DMS79 (cell line): ENCODE measurements around the gene ZBTB46.
A peak's percentile ranks its signal among the peaks of the same experiment; 100 is the strongest.

ENCODE experiments used
- DNase-seq: peaks from one replicate; lab custom pipeline; 2025; lab: John Stamatoyannopoulos, UW

Gene ZBTB46

DNA sequence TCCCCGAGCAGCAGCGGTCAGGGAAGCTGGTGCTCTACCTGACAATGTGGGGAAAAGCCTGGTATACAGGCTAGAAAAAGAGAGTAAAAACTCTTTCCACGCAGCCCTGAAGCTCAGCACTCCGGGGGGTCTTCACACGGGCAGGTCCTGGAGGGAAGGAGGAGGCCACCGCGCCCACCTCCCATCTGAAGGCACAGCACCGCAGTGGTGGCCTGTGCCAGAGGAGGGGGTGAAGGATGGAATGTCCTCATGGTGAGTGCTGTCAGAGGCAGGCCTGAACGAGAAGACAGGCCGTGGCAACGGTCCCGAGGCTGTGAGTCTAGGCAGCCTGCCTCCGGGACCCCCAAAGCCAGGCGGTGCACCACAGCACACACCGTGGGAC is 85.6 kb downstream of the ZBTB46 start:
- no peak for DNase-seq

DNA sequence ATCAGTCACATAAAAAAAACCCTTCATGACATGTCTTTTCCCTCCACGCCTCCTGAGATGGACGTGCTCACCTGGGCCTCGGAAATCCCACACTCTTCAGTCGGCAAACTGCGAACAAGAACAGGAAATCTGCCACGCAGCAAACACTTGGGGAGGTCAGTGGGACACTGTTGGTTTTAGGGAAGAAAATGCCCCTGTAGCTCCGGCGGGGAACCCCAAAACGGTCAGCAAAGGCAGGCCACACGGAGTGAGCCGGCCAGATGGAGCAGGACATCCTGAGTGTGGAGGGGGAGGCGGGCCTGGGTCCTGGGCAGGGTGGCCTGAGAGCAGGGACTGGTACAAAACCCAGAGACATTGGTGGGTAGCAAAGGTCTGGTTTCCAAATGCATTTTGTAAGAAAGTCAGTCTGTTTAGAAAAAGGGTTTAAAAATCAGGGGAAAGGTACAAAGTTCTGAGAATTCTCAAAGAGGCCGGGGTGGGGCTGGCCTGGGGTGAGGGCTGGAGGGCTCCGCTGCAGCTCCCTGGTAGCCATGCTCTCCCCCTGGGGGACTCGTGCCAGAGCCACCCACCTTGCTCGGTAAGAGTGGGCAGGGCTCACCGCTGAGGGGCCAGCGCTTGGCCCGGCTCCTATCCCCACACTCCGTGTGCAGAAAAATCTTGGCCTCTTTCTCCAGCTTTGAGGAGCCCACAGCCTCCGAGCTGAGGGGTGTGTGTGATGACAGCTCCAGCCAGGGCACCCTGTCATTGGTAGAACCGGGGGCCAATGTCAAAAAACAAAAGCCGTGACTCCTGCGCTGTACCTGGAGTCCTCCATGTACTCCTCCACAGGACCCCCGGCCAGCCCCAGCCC is 86.3 kb downstream of the ZBTB46 start:
- no peak for DNase-seq

DNA sequence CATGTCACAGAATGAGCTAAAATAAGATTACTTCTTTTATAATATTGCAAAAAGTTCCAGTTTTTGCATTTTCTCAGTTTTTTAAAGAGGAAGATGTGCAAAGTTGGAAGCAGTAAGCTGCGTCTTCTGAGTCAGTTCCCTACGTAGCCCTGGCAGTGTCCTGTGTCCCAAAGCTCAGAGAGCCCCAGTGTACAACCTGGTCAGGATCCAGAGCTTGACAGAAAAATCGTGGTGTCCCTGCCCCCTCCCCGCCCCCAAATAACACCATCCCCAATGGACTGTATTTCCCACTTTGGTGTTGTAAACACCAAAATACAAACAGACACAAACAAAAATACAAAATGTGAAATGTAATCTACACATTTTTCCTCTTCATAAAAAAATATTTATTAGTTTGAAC is 86.9 kb downstream of the ZBTB46 start:
- no peak for DNase-seq

DNA sequence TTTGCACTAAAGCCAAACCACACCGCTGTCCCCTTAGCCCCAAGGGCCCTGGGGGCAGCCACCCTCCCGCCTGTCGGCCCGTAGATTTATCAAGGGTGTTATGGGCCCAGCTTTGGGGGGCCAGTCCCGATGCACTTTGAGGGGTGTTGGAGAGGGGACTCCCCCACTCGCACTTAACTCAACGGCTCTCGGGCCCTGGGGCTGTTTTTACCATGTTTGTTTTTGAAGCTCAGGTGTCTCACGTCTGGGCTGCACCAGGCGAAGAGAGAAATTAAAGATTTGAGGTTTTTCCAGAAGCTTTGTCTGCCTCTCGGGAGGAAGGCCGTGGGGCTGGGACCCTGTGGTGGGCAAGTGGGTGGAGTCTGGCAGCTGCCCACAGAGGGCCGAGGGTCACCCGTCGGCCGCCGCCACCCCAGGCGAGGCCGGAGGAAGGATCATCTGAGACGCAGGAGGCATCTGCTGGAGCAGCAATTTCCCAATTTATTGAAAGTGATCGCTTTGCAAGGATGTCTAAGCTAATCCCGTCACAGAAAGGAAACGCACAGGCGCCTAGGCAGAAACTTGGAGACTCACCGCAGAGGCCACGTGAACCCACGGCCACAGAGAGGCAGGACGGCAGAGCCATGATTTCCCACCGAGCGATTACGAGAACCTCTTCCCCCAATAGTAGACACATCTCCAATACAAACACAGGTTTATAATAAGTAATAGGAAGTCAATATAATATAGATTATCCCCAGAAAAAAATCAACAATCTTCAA is 87.7 kb downstream of the ZBTB46 start:
- DNase-seq, result no peak

DNA sequence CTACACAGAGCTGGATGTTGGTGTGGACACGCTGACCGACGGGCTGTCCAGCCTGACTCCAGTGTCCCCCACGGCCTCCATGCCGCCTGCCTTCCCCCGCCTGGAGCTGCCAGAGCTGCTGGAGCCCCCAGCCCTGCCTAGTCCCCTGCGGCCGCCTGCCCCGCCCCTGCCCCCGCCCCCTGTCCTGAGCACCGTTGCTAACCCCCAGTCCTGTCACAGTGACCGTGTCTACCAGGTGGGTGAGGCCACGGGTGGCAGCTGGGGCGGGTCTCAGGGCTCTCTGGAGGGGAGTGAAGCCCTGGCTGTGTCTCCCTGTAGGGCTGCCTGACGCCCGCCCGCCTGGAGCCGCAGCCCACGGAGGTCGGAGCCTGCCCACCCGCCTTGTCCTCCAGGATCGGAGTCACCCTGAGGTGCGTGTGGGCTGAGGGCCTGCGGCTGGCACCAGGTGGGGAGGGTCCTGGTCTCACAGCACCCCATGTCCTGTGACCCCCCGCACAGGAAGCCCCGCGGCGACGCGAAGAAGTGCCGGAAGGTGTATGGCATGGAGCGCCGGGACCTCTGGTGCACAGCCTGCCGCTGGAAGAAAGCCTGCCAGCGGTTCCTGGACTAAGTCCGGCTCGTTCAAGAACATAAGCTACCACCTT is 88.6 kb downstream of the ZBTB46 start:
- DNase-seq, result no peak

DNA sequence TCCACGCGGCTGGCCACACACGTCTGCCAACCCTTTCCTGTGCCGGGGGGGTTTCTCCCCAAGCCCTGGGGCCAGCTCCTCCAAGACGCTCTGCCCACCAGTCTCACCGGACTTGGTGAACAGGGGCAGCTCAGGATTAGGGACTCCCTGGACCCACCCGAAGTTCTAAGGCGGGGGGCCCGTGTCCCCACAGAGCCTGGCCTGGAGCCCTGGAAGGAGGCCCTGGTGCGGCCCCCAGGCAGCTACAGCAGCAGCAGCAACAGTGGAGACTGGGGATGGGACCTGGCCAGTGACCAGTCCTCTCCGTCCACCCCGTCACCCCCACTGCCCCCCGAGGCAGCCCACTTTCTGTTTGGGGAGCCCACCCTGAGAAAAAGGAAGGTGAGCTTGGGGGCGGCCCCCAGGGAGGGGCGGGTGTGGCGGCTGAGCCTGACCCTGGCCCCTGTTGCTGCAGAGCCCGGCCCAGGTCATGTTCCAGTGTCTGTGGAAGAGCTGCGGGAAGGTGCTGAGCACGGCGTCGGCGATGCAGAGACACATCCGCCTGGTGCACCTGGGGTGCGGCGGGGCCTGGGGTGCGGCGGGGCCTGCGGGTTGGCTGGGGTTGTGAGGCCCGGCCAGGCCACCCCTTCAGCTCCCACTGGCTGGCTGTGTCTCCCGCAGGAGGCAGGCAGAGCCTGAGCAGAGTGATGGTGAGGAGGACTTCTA is 89.2 kb downstream of the ZBTB46 start:
- DNase-seq, result no peak

DNA sequence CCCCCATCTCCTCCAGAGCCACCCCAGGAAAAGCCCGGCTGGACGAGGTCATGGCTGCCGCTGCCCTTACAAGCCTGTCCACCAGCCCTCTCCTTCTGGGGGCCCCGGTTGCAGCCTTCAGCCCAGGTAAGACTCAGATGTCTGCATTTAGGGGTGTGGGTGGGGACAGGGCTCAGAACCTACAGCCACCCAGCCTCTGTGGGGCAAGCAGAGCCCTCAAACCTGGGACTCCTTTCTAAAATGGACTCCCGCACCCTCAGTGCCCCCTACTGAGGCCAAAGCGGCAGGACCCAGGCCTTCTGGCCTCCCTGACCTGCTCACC is 89.7 kb downstream of the ZBTB46 start:
- no peak for DNase-seq

DNA sequence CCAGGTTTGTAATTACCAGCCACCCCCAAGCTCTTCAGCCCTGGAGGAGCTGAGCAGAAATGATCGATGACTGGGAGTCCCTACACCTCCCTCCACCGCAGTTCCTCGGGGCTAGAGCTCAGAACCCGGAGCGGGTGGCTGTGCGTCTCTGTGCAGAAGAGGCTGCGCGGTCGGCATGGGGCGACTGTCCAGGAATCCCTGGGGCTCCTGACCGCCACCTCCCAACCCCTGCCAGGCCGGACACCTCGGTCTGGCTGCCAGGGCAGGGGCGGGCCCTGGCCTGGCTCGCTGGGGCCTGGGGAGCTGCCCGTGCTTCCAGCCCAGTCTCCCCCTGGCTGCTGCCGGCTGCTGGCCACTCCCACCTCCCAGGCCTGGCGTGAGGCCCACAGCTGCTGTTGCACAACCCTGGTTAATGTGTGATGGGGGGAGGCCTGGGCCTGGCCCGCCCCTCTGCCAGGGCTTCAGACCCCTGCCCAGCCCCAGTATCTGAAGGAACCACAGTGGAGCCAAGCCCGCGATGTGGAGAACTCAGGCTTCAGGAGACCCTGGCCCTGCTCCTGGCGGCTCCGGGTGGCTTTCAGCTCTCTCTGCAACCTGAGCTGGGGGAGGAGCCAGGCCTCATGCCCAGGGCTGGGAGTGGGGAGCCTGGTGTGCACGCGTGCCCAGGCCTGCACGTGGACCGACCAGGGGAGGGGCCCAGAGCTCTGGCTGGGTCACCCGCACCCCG is 90.3 kb downstream of the ZBTB46 start:
- peak; percentile 77 for DNase-seq

DNA sequence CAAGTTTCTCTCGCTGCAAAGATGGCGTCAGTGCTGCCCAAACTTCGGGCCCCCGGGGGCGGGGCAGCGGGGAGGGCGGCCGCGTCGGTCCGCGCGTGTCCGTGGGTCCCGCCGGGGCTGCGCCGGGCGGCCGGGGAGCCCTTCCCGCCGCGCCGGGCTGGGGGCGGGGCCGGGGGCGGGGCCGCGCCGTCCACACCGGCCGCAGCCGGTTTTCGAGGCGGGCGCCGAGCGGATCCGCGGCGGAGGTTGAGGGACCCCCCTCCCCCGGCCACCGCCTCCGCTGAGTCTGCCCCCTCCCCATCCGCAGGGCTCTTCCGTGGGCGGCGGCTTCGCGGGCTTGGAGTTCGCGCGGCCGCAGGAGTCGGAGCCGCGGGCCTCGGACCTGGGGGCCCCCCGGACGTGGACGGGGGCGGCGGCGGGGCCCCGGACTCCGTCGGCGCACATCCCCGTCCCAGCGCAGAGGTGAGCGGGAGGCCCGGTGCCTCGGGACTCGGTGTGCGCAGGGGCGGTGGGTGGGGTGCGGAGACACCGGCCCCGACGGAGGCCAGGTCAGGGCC is 90.9 kb downstream of the ZBTB46 start:
- DNase-seq, result no peak

DNA sequence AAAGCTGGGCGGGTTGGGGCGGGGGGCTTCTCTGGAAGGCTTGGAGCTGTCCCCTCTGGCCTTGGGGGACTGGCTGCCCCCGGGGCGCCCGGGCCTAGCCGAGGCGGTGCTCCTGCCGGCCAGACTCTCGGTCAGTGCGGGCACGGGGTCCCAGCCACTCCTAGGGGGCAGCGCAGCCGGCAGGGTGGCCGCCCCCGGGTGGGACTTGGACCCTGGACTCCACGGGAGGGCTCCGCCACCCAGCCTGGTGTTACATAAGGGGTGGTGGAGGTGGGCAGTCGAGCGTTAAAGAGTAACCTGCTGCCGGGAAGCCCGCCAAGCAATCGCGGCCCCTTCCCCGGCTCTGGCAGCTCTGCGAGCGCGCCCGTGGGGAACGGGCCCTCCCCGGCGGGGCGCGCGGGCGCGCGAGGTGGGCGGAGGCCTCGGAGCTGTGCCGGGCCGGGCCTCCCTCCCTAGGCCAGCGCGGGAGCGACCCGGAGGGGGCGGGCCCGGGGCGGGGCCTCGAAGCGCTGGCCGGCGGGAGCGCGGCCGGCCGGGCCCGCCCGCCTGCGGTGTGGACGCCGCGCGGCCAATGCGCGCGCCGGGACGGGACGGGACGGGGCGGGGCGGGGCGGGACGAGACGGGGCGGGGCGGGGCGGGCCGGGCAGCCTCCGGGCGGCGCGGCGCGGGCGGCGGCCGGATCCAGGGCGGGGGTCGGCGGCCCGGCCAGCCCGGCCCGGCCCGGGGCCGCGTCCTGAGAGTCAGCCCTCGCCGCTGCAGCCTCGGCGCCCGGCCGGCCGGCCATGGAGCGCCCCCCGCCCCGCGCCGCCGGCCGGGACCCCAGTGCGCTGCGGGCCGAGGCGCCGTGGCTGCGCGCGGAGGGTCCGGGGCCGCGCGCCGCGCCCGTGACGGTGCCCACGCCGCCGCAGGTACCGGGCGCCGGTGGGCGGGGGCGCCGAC is 91.7 kb downstream of the ZBTB46 start, which contains the start of gene SLC2A4RG:
Gene SLC2A4RG (plus strand): TSS at position 647 of the 940 bp plus-strand sequence. CDS start 137 bp downstream, at position 784.
- DNase-seq, result peak; percentile 52

DNA sequence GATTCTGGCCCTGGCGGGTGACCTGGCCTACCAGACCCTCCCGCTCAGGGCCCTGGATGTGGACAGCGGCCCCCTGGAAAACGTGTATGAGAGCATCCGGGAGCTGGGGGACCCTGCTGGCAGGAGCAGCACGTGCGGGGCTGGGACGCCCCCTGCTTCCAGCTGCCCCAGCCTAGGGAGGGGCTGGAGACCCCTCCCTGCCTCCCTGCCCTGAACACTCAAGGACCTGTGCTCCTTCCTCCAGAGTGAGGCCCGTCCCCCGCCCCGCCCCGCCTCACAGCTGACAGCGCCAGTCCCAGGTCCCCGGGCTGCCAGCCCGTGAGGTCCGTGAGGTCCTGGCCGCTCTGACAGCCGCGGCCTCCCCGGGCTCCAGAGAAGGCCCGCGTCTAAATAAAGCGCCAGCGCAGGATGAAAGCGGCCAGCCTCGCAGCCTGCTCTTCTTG is 92.4 kb downstream of the ZBTB46 start:
- DNase-seq, result no peak

DNA sequence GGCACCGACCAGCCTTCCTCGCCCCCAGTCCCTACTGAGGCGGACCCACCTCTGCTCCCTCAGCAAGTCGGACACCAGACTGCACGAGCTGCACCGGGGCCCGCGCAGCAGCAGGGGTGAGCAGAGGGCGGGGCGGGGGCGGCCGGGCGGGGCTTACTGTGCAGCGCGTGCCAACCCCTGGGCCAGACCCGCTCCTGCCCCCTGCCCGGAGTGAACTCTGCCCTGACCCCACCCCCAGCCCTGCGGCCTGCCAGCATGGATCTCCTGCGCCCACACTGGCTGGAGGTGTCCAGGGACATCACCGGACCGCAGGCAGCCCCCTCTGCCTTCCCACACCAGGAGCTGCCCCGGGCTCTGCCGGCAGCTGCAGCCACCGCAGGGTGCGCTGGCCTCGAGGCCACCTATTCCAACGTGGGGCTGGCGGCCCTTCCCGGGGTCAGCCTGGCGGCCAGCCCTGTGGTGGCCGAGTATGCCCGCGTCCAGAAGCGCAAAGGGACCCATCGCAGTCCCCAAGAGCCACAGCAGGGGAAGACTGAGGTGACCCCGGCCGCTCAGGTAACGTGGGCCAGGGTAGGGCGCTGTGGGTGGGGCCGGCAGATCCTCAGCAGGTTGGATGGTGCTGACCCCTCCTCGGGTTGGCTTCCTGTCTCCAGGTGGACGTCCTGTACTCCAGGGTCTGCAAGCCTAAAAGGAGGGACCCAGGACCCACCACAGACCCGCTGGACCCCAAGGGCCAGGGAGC is 92.9 kb downstream of the ZBTB46 start:
- no peak for DNase-seq

DNA sequence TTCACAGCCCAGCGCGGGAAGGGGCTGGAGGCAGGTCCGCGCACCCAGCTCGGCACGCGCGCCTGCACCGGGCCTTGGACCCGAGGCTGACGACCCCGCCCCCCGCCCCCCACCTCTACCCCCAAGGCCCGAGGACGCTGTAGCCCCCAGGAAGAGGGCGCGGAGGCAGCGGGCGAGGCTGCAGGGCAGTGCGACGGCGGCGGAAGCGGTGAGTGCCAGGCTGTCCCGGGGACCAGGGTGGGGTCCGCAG is 93.4 kb downstream of the ZBTB46 start:
- no peak for DNase-seq

DNA sequence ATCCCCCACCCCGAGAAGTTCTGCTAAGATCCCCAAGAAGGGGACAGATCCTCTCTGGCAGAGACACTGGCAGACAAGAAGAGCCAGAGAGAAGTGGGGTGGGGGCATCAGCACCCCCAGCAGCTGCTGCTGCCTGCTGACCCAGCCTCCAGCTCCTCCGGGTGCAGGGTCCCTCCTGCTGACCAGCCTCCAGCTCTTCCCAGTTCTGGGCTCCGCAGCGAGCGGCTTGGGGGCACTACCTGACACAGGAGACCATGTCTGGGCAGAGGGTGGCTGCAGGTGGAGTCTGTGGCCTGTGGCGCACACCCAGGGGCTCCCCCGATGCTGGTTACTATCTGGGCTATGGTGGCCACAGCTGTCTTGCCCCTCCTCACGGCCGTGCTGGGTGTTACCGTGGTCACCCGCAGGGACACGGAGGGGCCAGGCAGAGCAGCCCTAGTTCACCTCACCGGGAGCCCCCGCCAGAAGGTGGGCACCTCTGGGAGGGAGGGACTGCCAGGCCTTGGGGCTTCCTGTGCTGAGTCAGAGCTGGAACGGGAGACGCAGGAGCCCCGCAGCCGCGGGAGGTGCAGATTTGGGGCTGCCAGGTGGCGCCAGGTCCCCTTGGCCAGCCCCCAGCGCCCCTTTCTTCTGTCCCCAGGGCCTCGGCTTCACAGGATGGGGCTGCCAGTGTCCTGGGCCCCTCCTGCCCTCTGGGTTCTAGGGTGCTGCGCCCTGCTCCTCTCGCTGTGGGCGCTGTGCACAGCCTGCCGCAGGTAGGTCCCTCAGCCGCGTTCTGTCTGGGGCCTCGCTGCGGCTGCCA is 94.0 kb downstream of the ZBTB46 start:
- no peak for DNase-seq

DNA sequence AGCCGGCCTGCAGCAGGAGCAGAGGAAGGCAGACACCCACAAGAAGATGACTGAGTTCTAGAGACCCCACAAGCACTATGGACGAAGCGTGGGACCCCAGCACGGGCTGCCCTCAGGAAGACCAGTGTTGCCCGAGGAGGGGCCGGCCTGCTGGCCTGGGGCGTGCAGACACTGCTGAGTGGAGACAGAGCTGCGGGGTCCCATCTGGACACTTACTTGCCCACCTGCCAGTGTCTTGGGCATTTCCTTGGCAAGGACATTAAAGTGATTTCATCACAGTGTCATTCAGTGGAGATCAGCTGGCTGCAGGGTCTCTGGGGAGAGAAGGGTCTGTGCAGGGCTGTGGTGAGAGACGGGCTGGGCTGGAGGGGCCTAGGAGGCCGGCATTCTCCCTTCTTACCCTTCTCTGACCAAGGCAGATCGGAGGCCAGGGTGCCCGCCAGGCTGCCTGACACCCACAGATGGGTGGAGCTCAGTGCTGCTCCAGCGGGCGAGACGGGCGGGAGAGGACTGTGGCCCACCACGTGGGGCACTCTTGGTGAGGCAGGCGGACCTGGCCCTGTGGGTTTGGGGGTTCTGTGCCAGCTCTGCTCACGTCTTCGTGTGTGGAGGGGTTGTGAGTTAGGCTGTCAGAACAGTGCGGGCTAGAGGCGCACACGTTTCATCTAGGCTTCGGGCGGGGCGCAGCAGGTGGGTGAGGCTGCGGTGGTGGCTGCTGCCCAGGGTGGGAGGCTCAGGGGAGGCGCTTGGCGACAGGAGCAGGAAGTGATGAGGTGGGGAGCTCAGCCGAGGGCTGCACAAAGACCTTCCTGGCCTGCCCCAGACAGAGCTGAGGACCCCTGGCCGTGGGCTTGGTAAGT is 95.0 kb downstream of the ZBTB46 start, which contains the start of gene LIME1:
Gene LIME1 (plus strand): TSS at position 806 of the 860 bp plus-strand sequence. CDS start 886 bp downstream, outside the sequence.
- DNase-seq, result no peak

DNA sequence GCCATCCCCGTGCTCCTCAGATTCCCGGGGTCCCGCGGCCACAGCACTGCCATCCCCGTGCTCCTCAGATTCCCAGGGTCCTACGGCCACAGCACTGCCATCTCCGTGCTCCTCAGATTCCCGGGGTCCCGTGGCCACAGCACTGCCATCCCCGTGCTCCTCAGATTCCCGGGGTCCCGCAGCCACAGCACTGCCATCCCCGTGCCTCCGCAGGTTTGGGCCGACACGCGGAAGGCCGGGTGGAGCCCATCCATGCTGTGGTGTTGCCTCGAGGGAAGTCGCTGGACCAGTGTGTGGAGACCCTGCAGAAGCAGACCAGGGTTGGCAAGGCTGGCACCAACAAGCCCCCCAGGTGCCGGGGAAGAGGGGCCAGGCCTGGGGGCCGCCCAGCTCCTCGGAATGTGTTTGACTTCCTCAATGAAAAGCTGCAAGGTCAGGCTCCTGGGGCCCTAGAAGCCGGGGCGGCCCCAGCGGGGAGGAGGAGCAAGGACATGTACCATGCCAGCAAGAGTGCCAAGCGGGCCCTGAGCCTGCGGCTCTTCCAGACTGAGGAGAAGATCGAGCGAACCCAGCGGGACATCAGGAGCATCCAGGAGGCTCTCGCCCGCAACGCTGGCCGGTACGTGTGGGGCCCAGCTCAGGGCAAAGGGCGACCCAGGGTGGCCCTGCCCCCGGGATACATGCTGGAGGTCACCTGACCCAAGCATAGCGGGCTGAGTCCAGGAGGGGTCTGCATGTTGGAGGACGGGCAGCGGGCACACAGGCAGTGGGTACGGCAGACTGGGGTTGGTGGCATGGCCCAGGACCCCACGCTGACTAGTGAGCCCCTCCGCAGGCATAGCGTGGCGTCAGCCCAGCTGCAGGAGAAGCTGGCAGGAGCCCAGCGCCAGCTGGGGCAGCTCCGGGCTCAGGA is 95.9 kb downstream of the ZBTB46 start:
- no peak for DNase-seq
